Common myeloid progenitor, CD34-positive (primary cell): ENCODE results near the gene TRIM65.
A peak's percentile ranks its signal among the peaks of the same experiment; 100 is the strongest.

Experiments
- CTCF ChIA-PET: fragments of 350-600 bp; sonication (Branson Sonifier 250); formaldehyde crosslinking; loops from one replicate; lab custom pipeline; 2021; ENCODE audit warnings: antibody characterized with exemption; lab: Charles Lee
- POLR2A ChIA-PET: fragments of 350-600 bp; sonication (Branson Sonifier 250); formaldehyde crosslinking; loops from one replicate; lab custom pipeline; 2021; ENCODE audit warnings: antibody characterized with exemption; lab: Charles Lee
- DNase-seq, 3 donors: peaks; one replicate each; pipeline versions ENCODE4 v3.0.0 to v3.0.0-alpha.2; 2013
- H3K27ac ChIP-seq, 2 experiments: 1 replicate in 1 of 2; 2 replicates in 1 of 2; pipeline ENCODE4 v1.7.0; 2013; ENCODE audit warnings: inconsistent platforms in 2 of 2, low read length in 2 of 2, mild to moderate bottlenecking in 2 of 2, low read depth in 1 of 2, moderate library complexity in 1 of 2; ENCODE audit not compliant: severe bottlenecking in 2 of 2, insufficient read depth in 1 of 2, poor library complexity in 1 of 2
- H3K27me3 ChIP-seq, 5 experiments: replicated peaks in 2 of 5; 1 replicate in 3 of 5; 2 replicates in 2 of 5; pipeline versions ENCODE4 v1.6.1 to v1.7.0; 2013; ENCODE audit warnings: low read length in 4 of 5, mild to moderate bottlenecking in 2 of 5, moderate library complexity in 2 of 5, inconsistent platforms in 1 of 5; ENCODE audit not compliant: insufficient read depth in 5 of 5, control insufficient read depth in 4 of 5
- H3K36me3 ChIP-seq, 4 experiments: 1 replicate in 2 of 4; 2 replicates in 2 of 4; pipeline versions ENCODE4 v1.6.1 to v1.7.0; 2013; ENCODE audit warnings: low read length in 3 of 4, control low read depth in 1 of 4, mild to moderate bottlenecking in 1 of 4; ENCODE audit not compliant: control insufficient read depth in 4 of 4, insufficient read depth in 4 of 4
- H3K4me1 ChIP-seq, 4 experiments: 1 replicate in 3 of 4; 2 replicates in 1 of 4; pipeline versions ENCODE4 v1.6.1 to v1.7.1; 2013; ENCODE audit warnings: low read length in 3 of 4, mild to moderate bottlenecking in 3 of 4, control low read depth in 1 of 4, inconsistent platforms in 1 of 4, moderate library complexity in 1 of 4; ENCODE audit not compliant: control insufficient read depth in 4 of 4, insufficient read depth in 4 of 4; ENCODE audit errors: control extremely low read depth in 1 of 4
- H3K4me3 ChIP-seq, 7 experiments: 1 replicate in 4 of 7; 2 replicates in 3 of 7; pipeline versions ENCODE4 v1.5.1 to v1.7.0; 2013; ENCODE audit warnings: mild to moderate bottlenecking in 7 of 7, low read length in 6 of 7, moderate library complexity in 6 of 7, inconsistent platforms in 2 of 7, low read depth in 2 of 7, control low read depth in 1 of 7; ENCODE audit not compliant: insufficient read depth in 4 of 7, control insufficient read depth in 1 of 7; ENCODE audit errors: extremely low read depth in 1 of 7
- H3K9me3 ChIP-seq, 5 experiments: 1 replicate in 4 of 5; 2 replicates in 1 of 5; pipeline versions ENCODE4 v1.6.1 to v1.7.1; 2013; ENCODE audit warnings: low read length in 4 of 5, mild to moderate bottlenecking in 2 of 5, inconsistent platforms in 1 of 5, low read depth in 1 of 5, moderate library complexity in 1 of 5; ENCODE audit not compliant: control insufficient read depth in 4 of 5, insufficient read depth in 2 of 5; ENCODE audit errors: control extremely low read depth in 1 of 5
- WGBS: methylation state at CpG from one replicate; pipeline ENCODE4 v1.1.5; 2013; ENCODE audit not compliant: insufficient coverage; 5-methylcytosine and 5-hydroxymethylcytosine counted together

Gene TRIM65

DNA sequence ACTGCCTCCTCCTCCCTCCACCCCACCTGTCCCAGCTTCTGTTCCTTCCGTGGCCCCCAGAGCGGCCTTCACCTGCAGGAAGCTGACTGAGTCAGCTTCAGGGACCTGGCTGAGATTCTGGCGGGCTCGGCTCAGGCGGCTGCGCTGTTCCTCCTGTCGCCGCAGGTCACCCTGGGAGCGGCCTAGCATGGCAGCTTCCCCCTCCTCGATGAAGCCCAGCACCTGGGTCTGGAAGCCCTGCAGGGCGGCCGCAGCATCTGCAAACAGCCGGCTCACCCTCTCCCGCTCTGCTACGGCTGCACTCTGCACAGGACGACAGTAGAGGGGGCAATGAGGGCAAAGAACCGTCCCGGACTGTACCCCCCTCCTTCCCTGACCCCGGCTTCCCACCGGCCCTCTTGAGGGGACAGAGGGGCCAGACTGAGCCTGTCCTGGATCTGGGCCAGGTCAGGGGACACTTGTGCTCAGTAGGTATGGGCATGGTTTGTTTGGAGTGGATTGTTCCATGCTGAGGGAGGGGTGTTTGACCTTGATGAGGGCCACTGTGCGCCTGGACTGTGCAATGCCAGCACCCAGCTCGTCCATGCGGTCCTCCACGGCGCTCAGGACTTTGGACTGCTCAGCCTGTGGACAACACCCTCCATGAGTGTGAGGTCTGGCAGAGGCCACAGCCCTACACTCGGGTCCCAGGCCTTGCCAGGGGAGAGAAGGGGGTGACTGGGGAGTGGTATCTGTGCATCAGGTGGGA lies 20.4 kb downstream of the TRIM65 start:
- peaks cover 0 to 63% (median 53%) of the 10 kb centered on the region in 4 experiments for H3K4me1 ChIP-seq
- no peaks in the 10 kb centered on the region for H3K27me3 ChIP-seq
- CTCF ChIA-PET: interaction anchor here (0.9 to 13.2 kb wide), 10 partner anchors 9 to 181 kb away, joined by 3 to 214 read pairs (median 6); partner anchors contain the start of genes GALK1, TRIM65, UNC13D and WBP2
- peak; percentile 75 to 91 (median 86) for DNase-seq
- POLR2A ChIA-PET: interaction anchor here (0.5 to 1.3 kb wide), 6 partner anchors 12 to 224 kb away, joined by 3 to 6 read pairs (median 3); partner anchors contain the start of genes UNK and WBP2
- H3K9me3 ChIP-seq: no peaks in the 10 kb centered on the region
- H3K4me3 ChIP-seq: peak overlapping the region in 5 of 7 experiments; percentile 15 to 83 (median 72)
- peaks cover 0 to 16% (median 7%) of the 10 kb centered on the region in 4 experiments for H3K36me3 ChIP-seq
- 19% methylated on average over 24 of the region's 26 CpGs for WGBS
- no peak overlapping the region for H3K27ac ChIP-seq

DNA sequence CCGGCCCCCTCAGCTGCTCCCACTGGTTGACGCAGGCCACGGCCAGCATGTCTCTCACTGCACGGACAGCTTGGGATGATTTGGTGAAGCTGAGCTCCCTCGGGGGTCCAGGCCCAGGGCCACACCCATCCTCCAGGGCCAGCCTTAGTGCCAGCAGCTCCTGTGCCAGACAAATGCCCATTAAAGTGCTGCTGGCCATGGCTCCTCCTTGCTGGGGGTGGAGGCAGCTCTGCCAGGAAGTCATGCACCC lies 20.9 kb downstream of the TRIM65 start:
- Histone ChIP-seq H3K36me3 (peaks cover 0 to 16% (median 7%) of the 10 kb centered on the region in 4 experiments), H3K4me1 (peaks cover 0 to 63% (median 53%) of the 10 kb centered on the region in 4 experiments), H3K9me3 (no peaks in the 10 kb centered on the region), H3K27me3 (no peaks in the 10 kb centered on the region), H3K4me3 (peak overlapping the region in 4 of 7 experiments; percentile 51 to 83 (median 70)), H3K27ac (no peak overlapping the region)
- POLR2A ChIA-PET: interaction anchor here (0.6 to 1.3 kb wide), 4 partner anchors 15 to 224 kb away, joined by 3 to 4 read pairs (median 3); partner anchors contain the start of gene WBP2
- CTCF ChIA-PET: interaction anchor here (0.9 to 13.2 kb wide), 9 partner anchors 9 to 181 kb away, joined by 3 to 214 read pairs (median 4); partner anchors contain the start of genes TRIM65, UNC13D and WBP2
- WGBS: 49% methylated on average over 5 of the region's 5 CpGs
- DNase-seq: no peak

DNA sequence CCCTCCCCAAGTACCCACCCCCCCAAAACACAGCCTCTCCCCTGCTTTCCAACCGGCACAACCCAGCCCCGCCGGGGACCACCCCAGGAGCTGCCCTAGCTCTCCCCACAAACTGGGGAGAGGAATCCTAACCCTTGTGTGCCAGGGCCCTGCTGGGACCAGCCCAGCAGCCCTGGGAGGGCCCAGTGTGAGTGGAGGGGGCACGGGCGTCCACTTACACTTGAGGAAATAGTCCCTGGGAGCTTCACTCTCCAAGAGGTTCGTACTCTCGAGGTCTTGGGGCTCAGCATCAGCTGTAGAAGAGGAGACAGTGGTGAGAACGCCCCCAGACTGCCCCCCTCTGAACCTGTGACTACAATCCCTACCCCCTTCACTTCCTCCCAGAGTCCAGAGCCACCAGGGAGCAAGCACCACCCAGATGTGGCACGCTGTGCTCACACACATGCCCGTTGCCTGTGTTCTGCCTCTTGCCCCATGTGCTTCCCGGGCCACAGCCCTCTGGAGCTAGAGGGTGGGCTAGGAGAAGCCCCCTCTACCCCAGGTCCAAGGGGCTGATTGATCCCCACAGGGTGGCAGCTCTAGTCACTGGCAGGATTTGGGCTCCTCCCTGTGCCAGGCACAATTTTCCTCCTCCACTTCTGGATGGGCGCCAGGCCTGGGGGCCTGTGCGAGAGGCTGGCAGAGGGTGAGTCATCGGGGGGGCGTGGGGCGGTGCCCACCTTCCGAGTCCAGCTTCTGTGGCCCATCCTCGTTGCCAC lies 21.4 kb downstream of the TRIM65 start:
- no peak overlapping the region for H3K27ac ChIP-seq
- POLR2A ChIA-PET: interaction anchor here (0.6 to 1.3 kb wide), 4 partner anchors 15 to 225 kb away, joined by 3 to 4 read pairs (median 3); partner anchors contain the start of gene WBP2

DNA sequence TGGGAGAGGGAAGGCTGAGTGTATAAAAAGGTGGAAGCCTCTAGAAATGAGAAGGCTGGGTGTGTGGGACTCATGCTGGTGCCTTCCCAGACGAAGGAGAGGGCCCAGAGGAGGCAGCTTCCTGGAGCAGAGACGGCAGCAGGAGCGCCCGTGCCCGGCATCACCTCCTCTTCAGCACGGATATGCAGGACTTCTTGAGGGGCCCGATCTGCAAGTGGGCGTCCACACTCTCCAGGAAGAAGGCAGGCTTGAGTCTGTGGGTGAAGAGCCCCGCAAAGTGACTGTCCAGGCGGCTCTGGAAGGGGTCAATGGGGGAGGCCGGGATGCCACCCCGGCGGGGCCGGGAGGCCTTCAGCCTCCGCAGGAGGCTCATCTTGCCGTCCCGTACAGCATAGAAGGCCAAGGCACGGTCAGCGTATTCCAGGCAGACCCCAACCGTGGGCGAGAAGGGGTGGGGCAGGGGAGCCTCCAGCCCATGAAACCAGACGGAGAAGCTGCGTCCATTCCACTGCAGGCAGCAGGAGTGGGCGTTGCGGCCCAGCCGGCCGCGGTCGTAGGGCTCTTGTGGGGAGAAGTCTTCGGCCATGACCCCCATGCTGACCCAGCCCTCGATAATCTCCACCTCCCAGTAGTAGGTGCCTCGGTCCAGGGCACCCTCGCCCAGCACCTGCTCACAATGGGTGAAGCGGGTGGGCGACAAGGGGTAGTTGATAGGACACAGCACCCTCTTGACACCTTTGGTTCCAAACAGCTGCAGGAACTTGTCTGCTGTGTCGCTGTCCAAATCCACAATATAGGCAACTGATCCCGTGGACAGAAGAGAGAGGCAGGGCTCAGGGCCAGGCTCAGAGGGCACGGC lies 22.2 kb downstream of the TRIM65 start:
- no peak overlapping the region for H3K4me3 ChIP-seq
- H3K27me3 ChIP-seq: no peaks in the 10 kb centered on the region
- ChIA-PET POLR2A (no interaction called here), CTCF (interaction anchor here (1.5 to 13.2 kb wide), 4 partner anchors 15 to 31 kb away, joined by 4 to 214 read pairs (median 98); partner anchors contain the start of genes TRIM65, UNC13D and WBP2)
- peaks cover 0 to 63% (median 53%) of the 10 kb centered on the region in 4 experiments for H3K4me1 ChIP-seq
- H3K9me3 ChIP-seq: no peaks in the 10 kb centered on the region
- no peak overlapping the region for H3K27ac ChIP-seq
- WGBS: 96% methylated on average over 23 of the region's 38 CpGs
- peaks cover 0 to 16% (median 7%) of the 10 kb centered on the region in 4 experiments for H3K36me3 ChIP-seq
- no peak for DNase-seq

More for the DNA sequence above, 21.4 kb downstream of the TRIM65 start:
- peaks cover 0 to 16% (median 7%) of the 10 kb centered on the region in 4 experiments for H3K36me3 ChIP-seq
- peaks cover 0 to 63% (median 53%) of the 10 kb centered on the region in 4 experiments for H3K4me1 ChIP-seq
- H3K9me3 ChIP-seq: no peaks in the 10 kb centered on the region
- no peak for DNase-seq
- CTCF ChIA-PET: interaction anchor here (0.9 to 13.2 kb wide), 9 partner anchors 8 to 182 kb away, joined by 3 to 214 read pairs (median 4); partner anchors contain the start of genes TRIM65, UNC13D and WBP2
- H3K27me3 ChIP-seq: no peaks in the 10 kb centered on the region
- WGBS: 48% methylated on average over 13 of the region's 18 CpGs
- peak overlapping the region in 4 of 7 experiments; percentile 51 to 83 (median 70) for H3K4me3 ChIP-seq

DNA sequence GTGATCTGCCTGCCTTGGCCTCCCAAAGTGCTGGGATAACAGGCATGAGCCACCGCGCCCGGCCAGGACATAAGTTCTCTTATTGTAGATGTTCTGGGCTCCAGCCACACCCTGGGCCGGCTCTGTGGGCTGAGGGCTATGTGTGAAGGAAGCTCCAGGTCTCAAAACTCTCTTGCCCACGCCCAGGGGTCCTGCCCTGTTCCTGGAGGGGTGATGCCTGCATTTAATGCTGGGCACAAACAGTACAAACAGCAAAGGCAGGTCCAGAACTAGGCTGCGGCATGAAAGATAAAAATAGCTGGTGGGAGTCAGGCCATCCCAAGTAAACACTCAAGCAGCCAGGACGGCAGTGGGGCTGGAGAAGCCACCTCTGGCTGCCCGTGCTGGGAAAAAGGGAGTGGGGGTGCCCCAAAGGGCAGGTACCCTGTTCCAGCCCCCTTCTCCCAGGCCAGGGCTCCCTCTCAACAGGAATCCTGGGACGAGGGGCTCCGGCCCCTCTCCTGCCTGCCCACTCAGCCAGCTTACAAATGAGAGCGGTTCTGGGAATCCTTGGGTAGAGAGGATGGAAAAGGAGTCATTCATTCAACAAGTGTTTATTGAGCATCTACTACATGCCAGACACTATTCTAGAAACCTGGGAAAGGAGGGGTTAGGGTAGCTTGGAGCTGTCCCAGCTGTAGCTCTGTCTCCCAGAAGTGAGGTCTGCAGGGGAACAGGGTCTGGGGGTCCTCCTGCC lies 23.0 kb downstream of the TRIM65 start:
- Histone ChIP-seq H3K36me3 (peaks cover 0 to 16% (median 7%) of the 10 kb centered on the region in 4 experiments), H3K9me3 (no peaks in the 10 kb centered on the region), H3K27ac (no peak overlapping the region), H3K4me3 (no peak overlapping the region), H3K4me1 (peaks cover 0 to 57% (median 48%) of the 10 kb centered on the region in 4 experiments), H3K27me3 (no peaks in the 10 kb centered on the region)
- no peak for DNase-seq
- WGBS: 91% methylated on average over 8 of the region's 11 CpGs
- ChIA-PET POLR2A (interaction anchor here (1.1 to 1.5 kb wide), 2 partner anchors 16 to 18 kb away, joined by 3 to 6 read pairs; partner anchors contain the start of gene WBP2), CTCF (interaction anchor here (1.0 to 13.2 kb wide), 3 partner anchors 14 to 27 kb away, joined by 3 to 214 read pairs (median 173); partner anchors contain the start of genes TRIM65 and WBP2)
